MM.1S (cell line): ENCODE data around the gene C21orf91.

Experiments
- EZH2phosphoT487 ChIP-seq: fragments of 300-600 bp; sonication (generic); IDR thresholded peaks from 2 replicates; pipeline ENCODE4 v1.6.1; 2018; ENCODE audit warnings: antibody characterized with exemption, low read length
- TF ChIP-seq, protein P1 (sequence below): fragments of 300-600 bp; sonication (generic); IDR thresholded peaks from 2 replicates; pipeline ENCODE4 v1.5.1; 2016; ENCODE audit warnings: antibody characterized with exemption, low read length, mixed read lengths

DNA sequence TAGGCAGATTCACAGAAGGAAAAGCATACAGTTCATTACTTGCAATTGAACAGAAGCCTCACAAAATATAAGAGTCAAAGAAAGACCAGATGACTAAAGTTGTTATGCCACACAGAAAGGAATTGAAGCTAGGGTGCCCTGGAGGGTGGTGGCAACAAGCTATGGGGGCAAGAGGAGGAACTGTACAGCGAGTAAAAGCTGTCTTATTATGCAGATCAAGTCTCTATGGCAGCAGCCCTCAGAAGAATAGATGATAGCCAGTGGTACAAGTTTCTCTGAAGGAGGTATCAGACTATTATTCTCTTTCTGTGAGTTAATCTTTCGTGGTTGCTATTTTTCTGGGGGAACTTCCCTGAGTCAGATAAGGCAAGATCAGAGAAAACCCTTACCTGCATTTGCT lies 72.2 kb downstream of the C21orf91 start:
- TF ChIP-seq EZH2phosphoT487 = no peak
- TF ChIP-seq, protein P1, sequence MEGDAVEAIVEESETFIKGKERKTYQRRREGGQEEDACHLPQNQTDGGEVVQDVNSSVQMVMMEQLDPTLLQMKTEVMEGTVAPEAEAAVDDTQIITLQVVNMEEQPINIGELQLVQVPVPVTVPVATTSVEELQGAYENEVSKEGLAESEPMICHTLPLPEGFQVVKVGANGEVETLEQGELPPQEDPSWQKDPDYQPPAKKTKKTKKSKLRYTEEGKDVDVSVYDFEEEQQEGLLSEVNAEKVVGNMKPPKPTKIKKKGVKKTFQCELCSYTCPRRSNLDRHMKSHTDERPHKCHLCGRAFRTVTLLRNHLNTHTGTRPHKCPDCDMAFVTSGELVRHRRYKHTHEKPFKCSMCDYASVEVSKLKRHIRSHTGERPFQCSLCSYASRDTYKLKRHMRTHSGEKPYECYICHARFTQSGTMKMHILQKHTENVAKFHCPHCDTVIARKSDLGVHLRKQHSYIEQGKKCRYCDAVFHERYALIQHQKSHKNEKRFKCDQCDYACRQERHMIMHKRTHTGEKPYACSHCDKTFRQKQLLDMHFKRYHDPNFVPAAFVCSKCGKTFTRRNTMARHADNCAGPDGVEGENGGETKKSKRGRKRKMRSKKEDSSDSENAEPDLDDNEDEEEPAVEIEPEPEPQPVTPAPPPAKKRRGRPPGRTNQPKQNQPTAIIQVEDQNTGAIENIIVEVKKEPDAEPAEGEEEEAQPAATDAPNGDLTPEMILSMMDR = no peak
